Endothelial cell of umbilical vein (primary cell): ENCODE results near the gene NEU2. TPM values are rescaled to one million over a fixed set of nuclear protein-coding genes. Genes with fewer than 3 reads are reported as not detected.

Experiments
- BruUV-seq: library from RNA; stranded (reverse); fragments of 400-500 nt; replicated peaks from 2 replicates; lab custom pipeline; 2021; lab: Mats Ljungman, UMichigan
- CTCF ChIA-PET: fragments of 300-600, 350-600 bp; sonication (Branson Sonifier 250); formaldehyde crosslinking; loops from one replicate; lab custom pipeline; 2021; ENCODE audit warnings: antibody characterized with exemption, inconsistent platforms; lab: Charles Lee
- POLR2A ChIA-PET: fragments of 300-600, 350-600 bp; sonication (Branson Sonifier 250); formaldehyde crosslinking; loops from one replicate; lab custom pipeline; 2021; ENCODE audit warnings: antibody characterized with exemption, inconsistent platforms; lab: Charles Lee
- DNase-seq: peaks from one replicate; pipeline ENCODE4 v3.0.0-alpha.2; 2011; ENCODE audit warnings: low read depth, low spot score
- FAIRE-seq: peaks from 2 replicates; lab custom pipeline; 2011; peaks lifted over from hg19 to GRCh38; lab: Jason Lieb, UNC
- H2AFZ ChIP-seq: 2 replicates; pipeline ENCODE4 v1.6.0; 2012; ENCODE audit warnings: low read depth, low read length, control low read depth, inconsistent platforms
- H3K27ac ChIP-seq: 2 replicates; pipeline ENCODE4 v1.5.1; 2011; ENCODE audit warnings: low read depth, mild to moderate bottlenecking, control low read depth, low read length, moderate library complexity; ENCODE audit not compliant: insufficient read depth
- H3K27me3 ChIP-seq, 2 experiments: 2 replicates each; pipeline versions ENCODE4 v1.6.0 to v1.6.1; 2011; ENCODE audit warnings: low read length in 2 of 2, mixed read lengths in 1 of 2; ENCODE audit not compliant: control insufficient read depth in 2 of 2, insufficient read depth in 2 of 2
- H3K36me3 ChIP-seq, 2 experiments: 2 replicates in 1 of 2; 3 replicates in 1 of 2; pipeline ENCODE4 v1.5.1; 2011; ENCODE audit warnings: low read length in 2 of 2, mild to moderate bottlenecking in 1 of 2, moderate library complexity in 1 of 2; ENCODE audit not compliant: control insufficient read depth in 2 of 2, insufficient read depth in 2 of 2; ENCODE audit errors: extremely low read depth in 1 of 2
- H3K4me1 ChIP-seq: 3 replicates; pipeline ENCODE4 v1.5.1; 2011; ENCODE audit warnings: mild to moderate bottlenecking, low read length; ENCODE audit not compliant: control insufficient read depth, insufficient read depth; ENCODE audit errors: extremely low read depth
- H3K4me2 ChIP-seq: 2 replicates; pipeline ENCODE4 v1.6.1; 2011; ENCODE audit warnings: low read length, control low read depth, mixed read lengths; ENCODE audit not compliant: insufficient read depth
- H3K4me3 ChIP-seq, 3 experiments: fragments of 200-600 bp in 1 of 3; sonication (generic), shearing (Covaris generic) in 1 of 3; replicated peaks in 1 of 3; 2 replicates each; pipeline ENCODE4 v1.5.1; 2011 to 2016; ENCODE audit warnings: control low read depth in 3 of 3, low read length in 3 of 3, mild to moderate bottlenecking in 2 of 3, inconsistent platforms in 1 of 3, low read depth in 1 of 3, moderate library complexity in 1 of 3; ENCODE audit not compliant: insufficient read depth in 1 of 3
- H3K79me2 ChIP-seq: 2 replicates; pipeline ENCODE4 v1.6.0; 2012; ENCODE audit warnings: low read length, inconsistent platforms; ENCODE audit not compliant: control insufficient read depth, insufficient read depth
- H3K9ac ChIP-seq: replicated peaks from 2 replicates; pipeline ENCODE3; 2011; ENCODE audit warnings: low read length, control low read depth; ENCODE audit not compliant: insufficient read depth; ENCODE audit errors: extremely low read depth
- H3K9me1 ChIP-seq: replicated peaks from 3 replicates; pipeline ENCODE4 v1.6.0; 2011; ENCODE audit warnings: mild to moderate bottlenecking, low read length; ENCODE audit not compliant: control insufficient read depth, insufficient read depth; ENCODE audit errors: extremely low read depth
- H3K9me3 ChIP-seq: replicated peaks from 2 replicates; pipeline ENCODE4 v1.5.1; 2012; ENCODE audit warnings: low read length, inconsistent platforms; ENCODE audit not compliant: control insufficient read depth, insufficient read depth
- H4K20me1 ChIP-seq: replicated peaks from 2 replicates; pipeline ENCODE3; 2011; ENCODE audit warnings: mild to moderate bottlenecking, low read length; ENCODE audit not compliant: control insufficient read depth, insufficient read depth; ENCODE audit errors: extremely low read depth
- EZH2 ChIP-seq: IDR thresholded peaks from 2 replicates; pipeline ENCODE4 v1.6.1; 2012; ENCODE audit warnings: borderline replicate concordance, low read depth, mild to moderate bottlenecking, moderate library complexity, low read length, inconsistent platforms; ENCODE audit not compliant: severe bottlenecking
- FOS ChIP-seq: IDR thresholded peaks from 2 replicates; pipeline ENCODE4 v1.6.1; 2011; ENCODE audit warnings: mild to moderate bottlenecking, low read length, moderate library complexity, borderline replicate concordance; ENCODE audit not compliant: insufficient read depth
- GATA2 ChIP-seq: IDR thresholded peaks from 2 replicates; pipeline ENCODE4 v1.7.0; 2011; ENCODE audit warnings: low read depth, mild to moderate bottlenecking, moderate library complexity, mixed read lengths, low read length; ENCODE audit not compliant: insufficient read length, insufficient read depth
- JUN ChIP-seq: IDR thresholded peaks from 2 replicates; pipeline ENCODE4 v1.6.1; 2011; ENCODE audit warnings: borderline replicate concordance, low read depth; ENCODE audit not compliant: insufficient read length, insufficient read depth
- MAX ChIP-seq: IDR thresholded peaks from 2 replicates; pipeline ENCODE4 v1.6.1; 2011; ENCODE audit not compliant: insufficient read depth, insufficient read length
- MYC ChIP-seq: IDR thresholded peaks from one replicate; pipeline ENCODE4 v1.6.1; 2011; ENCODE audit warnings: mild to moderate bottlenecking, low read depth, low read length
- POLR2A ChIP-seq: IDR thresholded peaks from 2 replicates; pipeline ENCODE4 v1.6.1; 2012; ENCODE audit warnings: low read depth, mild to moderate bottlenecking, control low read depth, low read length
- POLR2AphosphoS5 ChIP-seq: IDR thresholded peaks from 2 replicates; pipeline ENCODE4 v1.6.1; 2012; ENCODE audit warnings: low read depth, mild to moderate bottlenecking, control low read depth, low read length, moderate library complexity; ENCODE audit not compliant: insufficient read depth
- dilution Hi-C: fragments of 300-500 bp; cut with MboI; formaldehyde crosslinking; loops from one replicate; pipeline ENCODE4 v1.15.0; 2019; ENCODE audit warnings: low sequenced_read_pairs; ENCODE audit not compliant: extremely low pct_ligation_motif_present
- intact Hi-C: fragments of 100-400 bp; cut with micrococcal nuclease; formaldehyde crosslinking; loops from one replicate; pipeline ENCODE4 v1.10.0; 2022
- polyA plus RNA-seq, 4 experiments: library from polyadenylated mRNA; depleted of rRNA in 3 of 4; stranded (reverse) in 3 of 4; unstranded in 1 of 4; fragments of >200 nt; gene quantifications; 2 replicates each; pipeline versions ENCODE4 v1.2.1 to v1.2.3, GENCODE V29; 2011 to 2012; ENCODE audit warnings: missing spikeins in 1 of 4
- total RNA-seq: library from RNA; stranded (reverse); gene quantifications from 2 replicates; pipeline ENCODE4 v1.2.3, GENCODE V29; 2021
- TF ChIP-seq, protein P1 (sequence below), 2 donors: IDR thresholded peaks; 1 replicate in 1 of 2; 2 replicates in 1 of 2; pipeline ENCODE4 v1.5.1; 2011; ENCODE audit warnings: low read length in 2 of 2, mild to moderate bottlenecking in 2 of 2, moderate library complexity in 2 of 2, control low read depth in 1 of 2, inconsistent platforms in 1 of 2, low read depth in 1 of 2; ENCODE audit not compliant: insufficient read depth in 1 of 2; ENCODE audit errors: extremely low read depth in 1 of 2

The NEU2 gene
- total and polyA plus RNA-seq, 2 donors (not counting 3 experiments of a cell fraction or from before 2014, with no cell fraction given): not detected

GRCh38 chr2:233009661-233010060, 22.8 kb upstream of the NEU2 start:
- TF ChIP-seq GATA2: no peak
- TF ChIP-seq JUN: no peak
- no peak for TF ChIP-seq EZH2
- TF ChIP-seq, protein P1, sequence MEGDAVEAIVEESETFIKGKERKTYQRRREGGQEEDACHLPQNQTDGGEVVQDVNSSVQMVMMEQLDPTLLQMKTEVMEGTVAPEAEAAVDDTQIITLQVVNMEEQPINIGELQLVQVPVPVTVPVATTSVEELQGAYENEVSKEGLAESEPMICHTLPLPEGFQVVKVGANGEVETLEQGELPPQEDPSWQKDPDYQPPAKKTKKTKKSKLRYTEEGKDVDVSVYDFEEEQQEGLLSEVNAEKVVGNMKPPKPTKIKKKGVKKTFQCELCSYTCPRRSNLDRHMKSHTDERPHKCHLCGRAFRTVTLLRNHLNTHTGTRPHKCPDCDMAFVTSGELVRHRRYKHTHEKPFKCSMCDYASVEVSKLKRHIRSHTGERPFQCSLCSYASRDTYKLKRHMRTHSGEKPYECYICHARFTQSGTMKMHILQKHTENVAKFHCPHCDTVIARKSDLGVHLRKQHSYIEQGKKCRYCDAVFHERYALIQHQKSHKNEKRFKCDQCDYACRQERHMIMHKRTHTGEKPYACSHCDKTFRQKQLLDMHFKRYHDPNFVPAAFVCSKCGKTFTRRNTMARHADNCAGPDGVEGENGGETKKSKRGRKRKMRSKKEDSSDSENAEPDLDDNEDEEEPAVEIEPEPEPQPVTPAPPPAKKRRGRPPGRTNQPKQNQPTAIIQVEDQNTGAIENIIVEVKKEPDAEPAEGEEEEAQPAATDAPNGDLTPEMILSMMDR (IDR thresholded peaks at IDR 0.05; ENCODE audit: extremely low read depth in 1 of 2, insufficient read depth in 1 of 2, low read depth in 1 of 2, low read length in 2 of 2): no peak
- no peak for TF ChIP-seq POLR2AphosphoS5
- TF ChIP-seq MAX: no peak
- no peak for TF ChIP-seq MYC
- no peak for TF ChIP-seq POLR2A
- TF ChIP-seq FOS: no peak
- no peaks in the 10 kb centered on the region for H4K20me1 ChIP-seq
- no peak overlapping the region for H3K9ac ChIP-seq
- H3K4me1 ChIP-seq: no peaks in the 10 kb centered on the region
- no peaks in the 10 kb centered on the region for H3K79me2 ChIP-seq
- no peak for FAIRE-seq
- ChIA-PET CTCF (interaction anchor here (0.9 kb wide), 1 partner anchor 19 kb away, joined by 3 read pairs; no protein-coding TSS in a partner anchor), POLR2A (no interaction called here)
- no peaks in the 10 kb centered on the region for H3K9me3 ChIP-seq
- no TSS peak for BruUV-seq
- intact Hi-C loops: no loop called here
- H3K27me3 ChIP-seq: peaks cover 3% of the 10 kb centered on the region in 2 experiments
- H3K4me2 ChIP-seq: no peak overlapping the region
- DNase-seq: no peak
- H3K9me1 ChIP-seq: no peaks in the 10 kb centered on the region
- H3K4me3 ChIP-seq: no peak overlapping the region
- dilution Hi-C loops: no loop called here
- H2AFZ ChIP-seq: no peak overlapping the region
- no peaks in the 10 kb centered on the region for H3K36me3 ChIP-seq
- no peak overlapping the region for H3K27ac ChIP-seq
